HG03565 (cell line): ENCODE data around the gene PNKD.

Experiments used
- ATAC-seq: cut with Tn5 transposase; IDR thresholded peaks from one replicate; pipeline ENCODE4 v1.9.1; 2021; ENCODE audit warnings: mild to moderate bottlenecking, moderate library complexity; ENCODE audit not compliant: unreplicated experiment

The PNKD gene

GRCh38 chr2:218394298-218395089 is 124.2 kb downstream of the PNKD start:
- ATAC-seq: no peak

GRCh38 chr2:218395090-218395444 is 124.7 kb downstream of the PNKD start:
- no peak for ATAC-seq

- no peak for ATAC-seq
Measured at GRCh38 chr2:218395456-218395825, 125.1 kb downstream of the PNKD start.

- peak; percentile 44 for ATAC-seq
Measured at GRCh38 chr2:218395826-218396687, 125.7 kb downstream of the PNKD start.
